SK-N-SH (cell line): Measurements from ENCODE around the gene GALNS.

Source experiments
- CTCF ChIP-seq: fragments of 200-600 bp; sonication (generic); IDR thresholded peaks from 2 replicates; pipeline ENCODE4 v1.6.1; 2017; ENCODE audit warnings: antibody characterized with exemption, mild to moderate bottlenecking, moderate library complexity
- FOXJ3 ChIP-seq: sonication (generic); formaldehyde crosslinking; IDR thresholded peaks from 2 replicates; pipeline ENCODE4 v1.5.1; 2020; ENCODE audit warnings: mild to moderate bottlenecking, missing genetic modification reagents
- MAX ChIP-seq: IDR thresholded peaks from 2 replicates; pipeline ENCODE4 v1.4.0; 2012; ENCODE audit warnings: low read depth
- MXI1 ChIP-seq: IDR thresholded peaks from 2 replicates; pipeline ENCODE4 v1.6.1; 2012; ENCODE audit warnings: mild to moderate bottlenecking, low read depth, low read length, improper control_type of control experiment
- REST ChIP-seq: IDR thresholded peaks from 2 replicates; pipeline ENCODE4 v1.6.1; 2012; ENCODE audit warnings: mild to moderate bottlenecking, low read depth, low read length, moderate library complexity
- SIN3A ChIP-seq: IDR thresholded peaks from 2 replicates; pipeline ENCODE4 v1.6.1; 2012; ENCODE audit warnings: low read depth, mild to moderate bottlenecking, low read length, moderate library complexity, borderline replicate concordance
- TAF1 ChIP-seq: IDR thresholded peaks from 2 replicates; pipeline ENCODE4 v1.6.1; 2012; ENCODE audit warnings: low read depth, mild to moderate bottlenecking, low read length, moderate library complexity, borderline replicate concordance
- TCF12 ChIP-seq: IDR thresholded peaks from 2 replicates; pipeline ENCODE4 v1.4.0; 2012
- TEAD4 ChIP-seq: IDR thresholded peaks from 2 replicates; pipeline ENCODE4 v1.4.0; 2012; ENCODE audit warnings: mild to moderate bottlenecking, borderline replicate concordance; ENCODE audit not compliant: insufficient read depth
- USF1 ChIP-seq: IDR thresholded peaks from 2 replicates; pipeline ENCODE4 v1.4.0; 2012; ENCODE audit warnings: low read depth, borderline replicate concordance
- YY1 ChIP-seq: IDR thresholded peaks from 2 replicates; pipeline ENCODE4 v1.4.0; 2012; ENCODE audit warnings: low read depth, mild to moderate bottlenecking
- ZBTB33 ChIP-seq: IDR thresholded peaks from 2 replicates; pipeline ENCODE4 v1.4.0; 2012; ENCODE audit warnings: low read depth, borderline replicate concordance

- no peak for TF ChIP-seq FOXJ3 (CRISPR knock-in tag)
- no peak for TF ChIP-seq CTCF
- TF ChIP-seq YY1, result no peak
- no peak for TF ChIP-seq ZBTB33
- no peak for TF ChIP-seq MAX
- TF ChIP-seq TAF1, result no peak
- no peak for TF ChIP-seq MXI1
- no peak for TF ChIP-seq USF1
- TF ChIP-seq REST, result no peak
- no peak for TF ChIP-seq TEAD4
- TF ChIP-seq SIN3A, result no peak
- no peak for TF ChIP-seq TCF12
Measured at GRCh38 chr16:88793251-88793954, 63.3 kb downstream of the GALNS start.
